ENCODE results near the gene NKD2. TPM values are rescaled to one million over a fixed set of nuclear protein-coding genes. Genes with fewer than 3 reads are reported as not detected.

Gene NKD2
- total and polyA plus RNA-seq, 2 experiments from 2014 or later, result not detected

DNA sequence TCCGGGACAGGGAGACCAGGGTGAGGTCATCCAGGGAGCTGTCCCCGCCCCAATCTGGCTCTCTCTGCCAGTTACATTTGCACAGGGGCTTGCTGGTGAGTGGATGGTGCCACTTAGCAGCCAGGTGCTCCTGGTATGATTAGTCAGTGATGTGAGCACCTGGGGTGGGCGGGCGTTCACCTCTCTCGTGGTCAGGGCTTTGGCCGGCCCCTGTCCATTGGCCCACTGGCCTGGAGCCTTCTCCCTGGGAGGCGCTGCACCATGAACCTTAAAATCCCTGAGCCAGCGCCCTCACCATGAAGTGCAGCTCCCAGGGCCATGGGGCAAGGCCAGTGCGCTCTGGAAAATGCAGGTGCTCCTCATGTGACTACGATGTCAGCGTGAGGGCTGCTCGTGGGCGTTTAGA lies 2.0 kb downstream of the NKD2 start:
- no peaks in the 10 kb centered on the region for H3K36me3 ChIP-seq (ENCODE audit: low read depth)
- H3K9ac ChIP-seq, result no peak overlapping the region
- TF ChIP-seq EZH2 (IDR thresholded peaks at IDR 0.05; ENCODE audit: insufficient read depth, poor library complexity, severe bottlenecking), result no peak
- TF ChIP-seq EZH2phosphoT487 (IDR thresholded peaks at IDR 0.05; ENCODE audit: insufficient read depth, low read depth), result no peak
- no peaks in the 10 kb centered on the region for H3K9me2 ChIP-seq (ENCODE audit: insufficient read depth)
- no peak overlapping the region for H3K4me3 ChIP-seq
- in situ Hi-C loops (cut with MboI), result no loop called here
- H4K20me1 ChIP-seq (ENCODE audit: insufficient read depth), result no peaks in the 10 kb centered on the region
- DNase-seq, result no peak
- H3K79me2 ChIP-seq (ENCODE audit: insufficient read depth), result no peaks in the 10 kb centered on the region
- H3K4me2 ChIP-seq (ENCODE audit: unreplicated experiment), result no peak overlapping the region
- H3K27me3 ChIP-seq (replicated peaks; ENCODE audit: insufficient read depth), result peaks cover 50% of the 10 kb centered on the region
- H3K9me3 ChIP-seq (ENCODE audit: low read depth), result no peaks in the 10 kb centered on the region
- no peak overlapping the region for H3K27ac ChIP-seq
- H2AFZ ChIP-seq, result no peak overlapping the region
- H3K4me1 ChIP-seq (ENCODE audit: insufficient read depth), result no peaks in the 10 kb centered on the region
- 64 to 76% methylated on average over 10 to 13 of the region's 13 CpGs for WGBS, 2 experiments (ENCODE audit: low coverage in 1 of 2, low lambda C conversion rate in 2 of 2, missing lambda C conversion rate in 2 of 2)
- no peaks in the 10 kb centered on the region for H3F3A ChIP-seq (ENCODE audit: insufficient read depth)

DNA sequence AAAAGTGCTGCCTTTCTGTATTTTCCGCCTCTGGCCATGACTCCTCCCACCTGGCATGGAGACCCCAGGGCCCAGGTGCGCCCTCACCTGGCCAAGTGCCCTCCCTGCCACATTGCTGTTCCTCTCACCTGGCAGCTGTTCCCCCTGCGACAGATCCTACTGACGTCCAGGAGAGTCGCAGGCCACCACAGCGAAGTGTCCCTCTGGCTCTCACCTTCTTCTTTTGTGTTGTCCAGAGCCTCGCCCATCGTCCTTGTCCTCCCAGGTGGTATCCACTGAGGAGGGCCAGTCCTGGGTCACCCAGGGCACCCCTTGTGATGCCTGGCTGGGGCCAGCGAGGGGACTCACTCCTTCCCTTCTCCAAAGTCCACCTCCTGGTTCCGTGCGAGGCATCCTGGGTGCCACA lies 2.6 kb downstream of the NKD2 start:
- Histone ChIP-seq H3F3A (ENCODE audit: insufficient read depth) (no peaks in the 10 kb centered on the region), H2AFZ (no peak overlapping the region), H3K9ac (no peak overlapping the region), H3K27ac (no peak overlapping the region), H3K27me3 (replicated peaks; ENCODE audit: insufficient read depth) (peaks cover 45% of the 10 kb centered on the region), H3K79me2 (ENCODE audit: insufficient read depth) (no peaks in the 10 kb centered on the region), H3K4me1 (ENCODE audit: insufficient read depth) (no peaks in the 10 kb centered on the region), H4K20me1 (ENCODE audit: insufficient read depth) (no peaks in the 10 kb centered on the region), H3K4me3 (no peak overlapping the region), H3K9me3 (ENCODE audit: low read depth) (no peaks in the 10 kb centered on the region), H3K9me2 (ENCODE audit: insufficient read depth) (no peaks in the 10 kb centered on the region), H3K36me3 (ENCODE audit: low read depth) (no peaks in the 10 kb centered on the region), H3K4me2 (ENCODE audit: unreplicated experiment) (no peak overlapping the region)
- DNase-seq, result no peak
- WGBS, 2 experiments (ENCODE audit: low coverage in 1 of 2, low lambda C conversion rate in 2 of 2, missing lambda C conversion rate in 2 of 2), result 77 to 78% methylated on average over 11 of the region's 11 CpGs
- TF ChIP-seq EZH2 (IDR thresholded peaks at IDR 0.05; ENCODE audit: insufficient read depth, poor library complexity, severe bottlenecking) (no peak), EZH2phosphoT487 (IDR thresholded peaks at IDR 0.05; ENCODE audit: insufficient read depth, low read depth) (no peak)
- in situ Hi-C loops (cut with MboI), result no loop called here

DNA sequence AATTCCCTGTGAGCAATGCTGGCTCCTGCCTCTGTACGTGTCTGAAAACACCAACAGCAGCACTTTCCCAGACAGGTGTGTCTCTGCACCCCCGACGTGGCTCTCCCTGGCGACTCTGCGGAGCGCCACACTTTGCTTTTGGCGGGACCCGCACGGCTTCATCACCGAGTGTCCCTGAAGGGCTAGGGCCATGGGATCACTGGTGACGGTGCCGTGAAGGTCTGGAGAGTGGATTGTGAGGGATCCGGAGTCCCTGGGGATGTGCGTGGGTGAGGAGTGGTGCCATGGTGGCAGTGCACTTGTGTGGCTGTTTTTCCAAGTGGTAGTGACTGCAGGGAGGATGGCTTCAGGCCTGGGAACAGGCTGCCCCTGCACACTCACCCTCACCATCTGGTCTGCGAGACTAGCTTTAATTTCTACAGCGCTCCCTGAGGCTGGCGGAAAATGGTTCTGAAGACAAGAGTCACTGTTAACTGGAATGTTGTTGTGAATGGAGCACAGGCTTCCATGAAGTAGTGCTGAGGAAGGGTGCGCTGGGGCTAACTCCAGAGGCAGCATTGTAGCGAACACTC lies 3.2 kb downstream of the NKD2 start:
- no peak for TF ChIP-seq EZH2 (IDR thresholded peaks at IDR 0.05; ENCODE audit: insufficient read depth, poor library complexity, severe bottlenecking)
- WGBS, 2 experiments (ENCODE audit: low coverage in 1 of 2, low lambda C conversion rate in 2 of 2, missing lambda C conversion rate in 2 of 2), result 80 to 82% methylated on average over 19 of the region's 19 CpGs
- Histone ChIP-seq H3K9me2 (ENCODE audit: insufficient read depth) (no peaks in the 10 kb centered on the region), H3K4me2 (ENCODE audit: unreplicated experiment) (no peak overlapping the region), H3K9me3 (ENCODE audit: low read depth) (no peaks in the 10 kb centered on the region), H3K79me2 (ENCODE audit: insufficient read depth) (no peaks in the 10 kb centered on the region), H3F3A (ENCODE audit: insufficient read depth) (no peaks in the 10 kb centered on the region), H3K9ac (no peak overlapping the region), H3K4me1 (ENCODE audit: insufficient read depth) (no peaks in the 10 kb centered on the region), H2AFZ (no peak overlapping the region), H3K36me3 (ENCODE audit: low read depth) (no peaks in the 10 kb centered on the region), H3K27ac (no peak overlapping the region), H3K4me3 (no peak overlapping the region), H3K27me3 (replicated peaks; ENCODE audit: insufficient read depth) (peaks cover 41% of the 10 kb centered on the region), H4K20me1 (ENCODE audit: insufficient read depth) (no peaks in the 10 kb centered on the region)
- DNase-seq, result no peak
- in situ Hi-C loops (cut with MboI), result no loop called here

DNA sequence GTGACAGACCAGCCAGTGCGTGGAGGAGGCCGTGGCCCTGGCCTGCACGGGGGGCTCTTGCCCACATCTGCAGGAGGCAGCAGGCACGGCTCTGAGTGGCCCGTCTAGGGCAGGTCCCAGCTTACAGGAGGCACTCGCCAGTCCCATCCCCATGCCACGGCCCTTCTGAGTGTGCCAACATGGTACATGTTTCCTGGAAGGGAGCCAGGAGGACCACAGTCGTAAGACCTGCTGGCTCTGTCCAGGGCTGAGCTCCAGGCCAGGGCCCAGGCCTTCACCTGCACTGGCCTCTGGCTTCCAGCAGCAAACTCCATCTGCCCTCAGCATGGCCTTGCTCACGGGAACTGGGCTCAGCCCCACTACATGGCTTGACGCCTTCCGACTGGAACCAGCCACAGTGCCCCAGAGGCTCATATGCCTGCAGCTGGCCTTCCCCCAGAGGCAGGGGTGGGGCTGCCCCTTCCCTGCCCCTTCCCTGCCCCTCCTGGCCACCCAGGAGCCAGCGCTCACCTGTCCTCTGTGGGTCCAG lies 3.8 kb downstream of the NKD2 start:
- Histone ChIP-seq H3K9me2 (ENCODE audit: insufficient read depth) (no peaks in the 10 kb centered on the region), H3K27ac (no peak overlapping the region), H3K27me3 (replicated peaks; ENCODE audit: insufficient read depth) (peaks cover 38% of the 10 kb centered on the region), H2AFZ (no peak overlapping the region), H3K4me2 (ENCODE audit: unreplicated experiment) (no peak overlapping the region), H3K4me3 (no peak overlapping the region), H3K9me3 (ENCODE audit: low read depth) (no peaks in the 10 kb centered on the region), H3K36me3 (ENCODE audit: low read depth) (no peaks in the 10 kb centered on the region), H3F3A (ENCODE audit: insufficient read depth) (no peaks in the 10 kb centered on the region), H3K4me1 (ENCODE audit: insufficient read depth) (no peaks in the 10 kb centered on the region), H3K9ac (no peak overlapping the region), H3K79me2 (ENCODE audit: insufficient read depth) (no peaks in the 10 kb centered on the region), H4K20me1 (ENCODE audit: insufficient read depth) (no peaks in the 10 kb centered on the region)
- in situ Hi-C loops (cut with MboI), result no loop called here
- 65 to 68% methylated on average over 12 of the region's 12 CpGs for WGBS, 2 experiments (ENCODE audit: low coverage in 1 of 2, low lambda C conversion rate in 2 of 2, missing lambda C conversion rate in 2 of 2)
- no peak for DNase-seq
- TF ChIP-seq EZH2 (IDR thresholded peaks at IDR 0.05; ENCODE audit: insufficient read depth, poor library complexity, severe bottlenecking) (no peak), EZH2phosphoT487 (IDR thresholded peaks at IDR 0.05; ENCODE audit: insufficient read depth, low read depth) (no peak)

DNA sequence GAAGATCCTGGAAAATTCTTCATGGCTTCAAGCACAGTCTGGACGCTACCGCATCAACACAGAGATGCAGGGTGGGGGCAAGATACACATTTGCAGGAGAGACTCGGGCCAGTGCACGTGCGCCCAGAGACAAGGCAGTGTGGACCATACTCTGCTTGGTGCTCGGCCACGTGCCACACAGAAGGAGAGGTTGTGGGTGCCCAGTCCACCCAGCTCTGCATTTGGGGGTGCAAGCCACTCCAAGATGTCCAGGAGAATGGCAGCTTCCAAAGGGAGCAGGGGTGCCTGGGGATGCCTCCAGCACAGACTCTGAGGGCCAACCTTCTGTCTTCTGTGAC lies 4.3 kb downstream of the NKD2 start:
- Histone ChIP-seq H3K9me3 (ENCODE audit: low read depth) (no peaks in the 10 kb centered on the region), H3K79me2 (ENCODE audit: insufficient read depth) (no peaks in the 10 kb centered on the region), H3K4me2 (ENCODE audit: unreplicated experiment) (no peak overlapping the region), H3F3A (ENCODE audit: insufficient read depth) (no peaks in the 10 kb centered on the region), H3K27me3 (replicated peaks; ENCODE audit: insufficient read depth) (peaks cover 34% of the 10 kb centered on the region), H3K9ac (no peak overlapping the region), H3K27ac (no peak overlapping the region), H4K20me1 (ENCODE audit: insufficient read depth) (no peaks in the 10 kb centered on the region), H3K4me3 (no peak overlapping the region), H3K9me2 (ENCODE audit: insufficient read depth) (no peaks in the 10 kb centered on the region), H2AFZ (no peak overlapping the region), H3K4me1 (ENCODE audit: insufficient read depth) (no peaks in the 10 kb centered on the region), H3K36me3 (ENCODE audit: low read depth) (no peaks in the 10 kb centered on the region)
- WGBS, 2 experiments (ENCODE audit: low coverage in 1 of 2, low lambda C conversion rate in 2 of 2, missing lambda C conversion rate in 2 of 2), result 77 to 85% methylated on average over 7 of the region's 7 CpGs
- DNase-seq, result no peak
- TF ChIP-seq EZH2phosphoT487 (IDR thresholded peaks at IDR 0.05; ENCODE audit: insufficient read depth, low read depth) (no peak), EZH2 (IDR thresholded peaks at IDR 0.05; ENCODE audit: insufficient read depth, poor library complexity, severe bottlenecking) (no peak)
- in situ Hi-C loops (cut with MboI), result no loop called here
